ENCODE measurements around the gene UXS1. TPM values are rescaled to one million over a fixed set of nuclear protein-coding genes. Genes with fewer than 3 reads are reported as not detected.

UXS1 gene
- total and polyA plus RNA-seq, 3 donors from 2014 or later: 51.3 to 95.1 (median 76.6) TPM

GRCh38 chr2:106195981-106196380, 1.9 kb upstream of the UXS1 start:
- no peak for DNase-seq
- H3K4me1 ChIP-seq: no peaks in the 10 kb centered on the region
- no peak for TF ChIP-seq POLR2A (IDR thresholded peaks at IDR 0.05)
- TF ChIP-seq CTCF (IDR thresholded peaks at IDR 0.05): no peak
- intact Hi-C loops (cut with DNase I; ENCODE audit: low total_unique reads): no loop called here
- no peak overlapping the region for H3K4me3 ChIP-seq
- H3K27ac ChIP-seq: no peak overlapping the region
- WGBS, 2 donors: 65 to 75% methylated on average over 6 of the region's 6 CpGs
- H3K36me3 ChIP-seq (ENCODE audit: low read depth, missing control alignments): no peaks in the 10 kb centered on the region
- H3K9me3 ChIP-seq: no peaks in the 10 kb centered on the region
- H3K27me3 ChIP-seq: no peaks in the 10 kb centered on the region

DNA sequence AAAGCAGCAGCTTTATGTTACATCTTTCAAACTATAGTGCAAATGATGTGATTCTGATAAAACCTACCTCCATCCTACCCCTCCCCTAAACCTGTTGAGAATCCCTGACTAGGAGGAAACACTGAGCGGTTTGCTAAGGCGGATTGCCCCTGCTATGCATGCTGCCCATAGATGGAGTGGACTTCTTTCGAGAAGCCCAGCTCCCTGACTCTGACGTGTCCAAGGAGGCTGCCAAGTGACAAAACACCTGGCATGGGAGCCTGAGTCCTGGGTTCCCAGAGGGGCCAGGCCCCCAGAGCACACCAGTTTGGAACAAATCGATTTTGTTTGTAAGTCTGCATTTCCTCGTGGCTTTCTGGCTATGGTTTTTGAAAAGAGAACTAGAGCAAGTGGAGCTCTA, 1.4 kb upstream of the UXS1 start:
- intact Hi-C loops (cut with DNase I; ENCODE audit: low total_unique reads): no loop called here
- Histone ChIP-seq H3K4me1 (no peaks in the 10 kb centered on the region), H3K27me3 (no peaks in the 10 kb centered on the region), H3K36me3 (ENCODE audit: low read depth, missing control alignments) (no peaks in the 10 kb centered on the region), H3K9me3 (no peaks in the 10 kb centered on the region), H3K27ac (no peak overlapping the region), H3K4me3 (no peak overlapping the region)
- TF ChIP-seq CTCF (IDR thresholded peaks at IDR 0.05) (no peak), POLR2A (IDR thresholded peaks at IDR 0.05) (no peak)
- no peak for DNase-seq
- WGBS, 2 donors: 52 to 65% methylated on average over 6 of the region's 6 CpGs

- intact Hi-C loops (cut with DNase I; ENCODE audit: low total_unique reads): no loop called here
- WGBS, 2 donors: 0% methylated on average over 37 of the region's 37 CpGs; no CpG with 5 or more reads in 1 of the 2 donors
- Histone ChIP-seq H3K36me3 (ENCODE audit: low read depth, missing control alignments) (no peaks in the 10 kb centered on the region), H3K4me1 (no peaks in the 10 kb centered on the region), H3K27me3 (no peaks in the 10 kb centered on the region), H3K27ac (peak overlapping the region; percentile 29 to 76), H3K4me3 (peak overlapping the region; percentile 82 to 87), H3K9me3 (no peaks in the 10 kb centered on the region)
- peak; percentile 26 for DNase-seq
- TF ChIP-seq POLR2A (IDR thresholded peaks at IDR 0.05): no peak
- no peak for TF ChIP-seq CTCF (IDR thresholded peaks at IDR 0.05)
Measured at GRCh38 chr2:106193690-106193976, 468 bp downstream of the UXS1 start.

DNA sequence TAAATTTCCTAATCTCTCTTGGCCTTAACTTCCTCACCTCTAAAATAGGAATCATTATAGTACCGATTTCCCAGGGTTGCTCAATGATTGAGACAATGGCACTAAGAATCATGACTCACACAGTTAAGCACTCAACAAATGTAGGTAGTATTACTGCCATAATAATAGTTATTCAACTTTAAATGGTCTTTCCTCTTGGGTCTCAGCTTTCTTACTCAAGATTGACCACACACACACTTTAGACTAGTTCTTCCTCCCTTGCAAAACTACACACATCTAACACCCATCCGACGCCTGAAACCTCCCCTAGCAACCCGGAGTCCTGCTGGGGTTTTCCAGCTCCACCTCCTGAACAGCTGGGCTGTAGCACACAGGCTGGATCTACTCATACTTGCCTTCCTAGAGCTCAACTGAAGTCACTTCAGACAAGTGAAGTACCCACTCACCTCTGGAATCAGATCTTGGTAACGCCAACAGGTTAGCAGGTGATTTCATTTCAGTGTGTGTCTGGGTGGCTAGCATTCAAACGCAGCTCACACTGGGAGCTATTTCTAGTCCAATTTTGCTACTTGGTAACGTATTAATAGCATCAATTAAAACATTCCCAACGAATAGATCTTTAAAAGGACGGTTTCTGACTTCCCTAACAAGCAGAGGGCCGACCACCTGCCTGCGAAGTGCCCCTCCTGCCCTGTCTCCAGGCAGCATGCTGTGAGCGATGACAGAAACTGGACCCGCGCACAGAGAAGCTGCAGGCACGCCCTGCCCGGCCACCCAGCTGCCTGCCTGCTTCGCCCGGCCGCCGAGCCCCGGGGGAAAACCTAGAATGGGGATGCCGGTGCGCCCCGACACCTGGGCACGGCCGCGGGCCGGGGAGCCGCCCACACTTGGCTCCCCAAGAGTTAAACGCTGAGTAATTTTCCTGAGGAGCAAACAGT, 1.1 kb downstream of the UXS1 start:
- Histone ChIP-seq H3K27ac (peak overlapping the region; percentile 29 to 76), H3K4me1 (no peaks in the 10 kb centered on the region), H3K4me3 (peak overlapping the region; percentile 82 to 87), H3K36me3 (ENCODE audit: low read depth, missing control alignments) (no peaks in the 10 kb centered on the region), H3K9me3 (no peaks in the 10 kb centered on the region), H3K27me3 (no peaks in the 10 kb centered on the region)
- TF ChIP-seq POLR2A (IDR thresholded peaks at IDR 0.05): no peak
- no peak for TF ChIP-seq CTCF (IDR thresholded peaks at IDR 0.05)
- intact Hi-C loops (cut with DNase I; ENCODE audit: low total_unique reads): no loop called here
- 2% methylated on average over 24 to 30 of the region's 30 CpGs for WGBS, 2 donors
- DNase-seq: peak; percentile 46
